Endothelial cell of umbilical vein (primary cell): ENCODE results near the gene CLEC16A. TPM values are rescaled to one million over a fixed set of nuclear protein-coding genes. Genes with fewer than 3 reads are reported as not detected.

ENCODE experiments used
- BruUV-seq: library from RNA; stranded (reverse); fragments of 400-500 nt; replicated peaks from 2 replicates; lab custom pipeline; 2021; lab: Mats Ljungman, UMichigan
- CTCF ChIA-PET: fragments of 300-600, 350-600 bp; sonication (Branson Sonifier 250); formaldehyde crosslinking; loops from one replicate; lab custom pipeline; 2021; ENCODE audit warnings: antibody characterized with exemption, inconsistent platforms; lab: Charles Lee
- POLR2A ChIA-PET: fragments of 300-600, 350-600 bp; sonication (Branson Sonifier 250); formaldehyde crosslinking; loops from one replicate; lab custom pipeline; 2021; ENCODE audit warnings: antibody characterized with exemption, inconsistent platforms; lab: Charles Lee
- DNase-seq: peaks from one replicate; pipeline ENCODE4 v3.0.0-alpha.2; 2011; ENCODE audit warnings: low read depth, low spot score
- FAIRE-seq: peaks from 2 replicates; lab custom pipeline; 2011; peaks lifted over from hg19 to GRCh38; lab: Jason Lieb, UNC
- H2AFZ ChIP-seq: 2 replicates; pipeline ENCODE4 v1.6.0; 2012; ENCODE audit warnings: low read depth, low read length, control low read depth, inconsistent platforms
- H3K27ac ChIP-seq: 2 replicates; pipeline ENCODE4 v1.5.1; 2011; ENCODE audit warnings: low read depth, mild to moderate bottlenecking, control low read depth, low read length, moderate library complexity; ENCODE audit not compliant: insufficient read depth
- H3K27me3 ChIP-seq, 2 experiments: 2 replicates each; pipeline versions ENCODE4 v1.6.0 to v1.6.1; 2011; ENCODE audit warnings: low read length in 2 of 2, mixed read lengths in 1 of 2; ENCODE audit not compliant: control insufficient read depth in 2 of 2, insufficient read depth in 2 of 2
- H3K36me3 ChIP-seq, 2 experiments: 2 replicates in 1 of 2; 3 replicates in 1 of 2; pipeline ENCODE4 v1.5.1; 2011; ENCODE audit warnings: low read length in 2 of 2, mild to moderate bottlenecking in 1 of 2, moderate library complexity in 1 of 2; ENCODE audit not compliant: control insufficient read depth in 2 of 2, insufficient read depth in 2 of 2; ENCODE audit errors: extremely low read depth in 1 of 2
- H3K4me1 ChIP-seq: 3 replicates; pipeline ENCODE4 v1.5.1; 2011; ENCODE audit warnings: mild to moderate bottlenecking, low read length; ENCODE audit not compliant: control insufficient read depth, insufficient read depth; ENCODE audit errors: extremely low read depth
- H3K4me2 ChIP-seq: 2 replicates; pipeline ENCODE4 v1.6.1; 2011; ENCODE audit warnings: low read length, control low read depth, mixed read lengths; ENCODE audit not compliant: insufficient read depth
- H3K4me3 ChIP-seq, 3 experiments: fragments of 200-600 bp in 1 of 3; sonication (generic), shearing (Covaris generic) in 1 of 3; replicated peaks in 1 of 3; 2 replicates each; pipeline ENCODE4 v1.5.1; 2011 to 2016; ENCODE audit warnings: control low read depth in 3 of 3, low read length in 3 of 3, mild to moderate bottlenecking in 2 of 3, inconsistent platforms in 1 of 3, low read depth in 1 of 3, moderate library complexity in 1 of 3; ENCODE audit not compliant: insufficient read depth in 1 of 3
- H3K79me2 ChIP-seq: 2 replicates; pipeline ENCODE4 v1.6.0; 2012; ENCODE audit warnings: low read length, inconsistent platforms; ENCODE audit not compliant: control insufficient read depth, insufficient read depth
- H3K9ac ChIP-seq: replicated peaks from 2 replicates; pipeline ENCODE3; 2011; ENCODE audit warnings: low read length, control low read depth; ENCODE audit not compliant: insufficient read depth; ENCODE audit errors: extremely low read depth
- H3K9me1 ChIP-seq: replicated peaks from 3 replicates; pipeline ENCODE4 v1.6.0; 2011; ENCODE audit warnings: mild to moderate bottlenecking, low read length; ENCODE audit not compliant: control insufficient read depth, insufficient read depth; ENCODE audit errors: extremely low read depth
- H3K9me3 ChIP-seq: replicated peaks from 2 replicates; pipeline ENCODE4 v1.5.1; 2012; ENCODE audit warnings: low read length, inconsistent platforms; ENCODE audit not compliant: control insufficient read depth, insufficient read depth
- H4K20me1 ChIP-seq: replicated peaks from 2 replicates; pipeline ENCODE3; 2011; ENCODE audit warnings: mild to moderate bottlenecking, low read length; ENCODE audit not compliant: control insufficient read depth, insufficient read depth; ENCODE audit errors: extremely low read depth
- CTCF ChIP-seq, 2 donors: IDR thresholded peaks; 1 replicate in 1 of 2; 2 replicates in 1 of 2; pipeline ENCODE4 v1.5.1; 2011; ENCODE audit warnings: low read length in 2 of 2, mild to moderate bottlenecking in 2 of 2, moderate library complexity in 2 of 2, control low read depth in 1 of 2, inconsistent platforms in 1 of 2, low read depth in 1 of 2; ENCODE audit not compliant: insufficient read depth in 1 of 2; ENCODE audit errors: extremely low read depth in 1 of 2
- EZH2 ChIP-seq: IDR thresholded peaks from 2 replicates; pipeline ENCODE4 v1.6.1; 2012; ENCODE audit warnings: borderline replicate concordance, low read depth, mild to moderate bottlenecking, moderate library complexity, low read length, inconsistent platforms; ENCODE audit not compliant: severe bottlenecking
- FOS ChIP-seq: IDR thresholded peaks from 2 replicates; pipeline ENCODE4 v1.6.1; 2011; ENCODE audit warnings: mild to moderate bottlenecking, low read length, moderate library complexity, borderline replicate concordance; ENCODE audit not compliant: insufficient read depth
- GATA2 ChIP-seq: IDR thresholded peaks from 2 replicates; pipeline ENCODE4 v1.7.0; 2011; ENCODE audit warnings: low read depth, mild to moderate bottlenecking, moderate library complexity, mixed read lengths, low read length; ENCODE audit not compliant: insufficient read length, insufficient read depth
- JUN ChIP-seq: IDR thresholded peaks from 2 replicates; pipeline ENCODE4 v1.6.1; 2011; ENCODE audit warnings: borderline replicate concordance, low read depth; ENCODE audit not compliant: insufficient read length, insufficient read depth
- MAX ChIP-seq: IDR thresholded peaks from 2 replicates; pipeline ENCODE4 v1.6.1; 2011; ENCODE audit not compliant: insufficient read depth, insufficient read length
- MYC ChIP-seq: IDR thresholded peaks from one replicate; pipeline ENCODE4 v1.6.1; 2011; ENCODE audit warnings: mild to moderate bottlenecking, low read depth, low read length
- POLR2A ChIP-seq: IDR thresholded peaks from 2 replicates; pipeline ENCODE4 v1.6.1; 2012; ENCODE audit warnings: low read depth, mild to moderate bottlenecking, control low read depth, low read length
- POLR2AphosphoS5 ChIP-seq: IDR thresholded peaks from 2 replicates; pipeline ENCODE4 v1.6.1; 2012; ENCODE audit warnings: low read depth, mild to moderate bottlenecking, control low read depth, low read length, moderate library complexity; ENCODE audit not compliant: insufficient read depth
- dilution Hi-C: fragments of 300-500 bp; cut with MboI; formaldehyde crosslinking; loops from one replicate; pipeline ENCODE4 v1.15.0; 2019; ENCODE audit warnings: low sequenced_read_pairs; ENCODE audit not compliant: extremely low pct_ligation_motif_present
- intact Hi-C: fragments of 100-400 bp; cut with micrococcal nuclease; formaldehyde crosslinking; loops from one replicate; pipeline ENCODE4 v1.10.0; 2022
- polyA plus RNA-seq, 4 experiments: library from polyadenylated mRNA; depleted of rRNA in 3 of 4; stranded (reverse) in 3 of 4; unstranded in 1 of 4; fragments of >200 nt; gene quantifications; 2 replicates each; pipeline versions ENCODE4 v1.2.1 to v1.2.3, GENCODE V29; 2011 to 2012; ENCODE audit warnings: missing spikeins in 1 of 4
- total RNA-seq: library from RNA; stranded (reverse); gene quantifications from 2 replicates; pipeline ENCODE4 v1.2.3, GENCODE V29; 2021

The CLEC16A gene
- total and polyA plus RNA-seq, 2 donors (not counting 3 experiments of a cell fraction or from before 2014, with no cell fraction given), result 11.4 to 23.3 TPM

- H3K79me2 ChIP-seq, result no peaks in the 10 kb centered on the region
- H3K27ac ChIP-seq, result no peak overlapping the region
- dilution Hi-C loops, result no loop called here
- peaks cover 7% of the 10 kb centered on the region for H3K4me1 ChIP-seq
- H3K4me3 ChIP-seq, result no peak overlapping the region
- FAIRE-seq (peak; percentile 77), DNase-seq (peak; percentile 64)
- intact Hi-C loops, result no loop called here
- H3K36me3 ChIP-seq, result peaks cover 0 to 2% of the 10 kb centered on the region in 2 experiments
- TF ChIP-seq CTCF (IDR thresholded peaks at IDR 0.05; ENCODE audit: extremely low read depth in 1 of 2, insufficient read depth in 1 of 2, low read depth in 1 of 2, low read length in 2 of 2) (no peak), POLR2AphosphoS5 (no peak), POLR2A (no peak), JUN (no peak), EZH2 (no peak), MAX (no peak), MYC (no peak), FOS (no peak), GATA2 (no peak)
- H3K9me3 ChIP-seq, result no peaks in the 10 kb centered on the region
- H3K4me2 ChIP-seq, result no peak overlapping the region
- ChIA-PET POLR2A (no interaction called here), CTCF (interaction anchor here (0.6 to 2.5 kb wide), 4 partner anchors 19 to 240 kb away, joined by 3 to 8 read pairs (median 4); partner anchors contain the start of gene SOCS1)
- H2AFZ ChIP-seq, result peak overlapping the region; percentile 30
- no TSS peak for BruUV-seq
- no peak overlapping the region for H3K9ac ChIP-seq
- no peaks in the 10 kb centered on the region for H4K20me1 ChIP-seq
- no peaks in the 10 kb centered on the region for H3K27me3 ChIP-seq
- H3K9me1 ChIP-seq, result no peaks in the 10 kb centered on the region
Measured at GRCh38 chr16:11016993-11017392, 72.6 kb downstream of the CLEC16A start.
